GM12891 (cell line): ENCODE results near the gene TMEM33.

Experiments
- PAX5 ChIP-seq: IDR thresholded peaks from 2 replicates; pipeline ENCODE4 v1.6.1; 2011; ENCODE audit warnings: low read length, moderate library complexity, mild to moderate bottlenecking; ENCODE audit not compliant: insufficient read depth, severe bottlenecking
- POLR2A ChIP-seq: IDR thresholded peaks from 2 replicates; pipeline ENCODE4 v1.6.1; 2011; ENCODE audit warnings: low read depth, low read length, control low read depth
- POLR2AphosphoS5 ChIP-seq: IDR thresholded peaks from 2 replicates; pipeline ENCODE4 v1.6.1; 2011; ENCODE audit warnings: low read depth, low read length, control low read depth
- POU2F2 ChIP-seq: IDR thresholded peaks from 2 replicates; pipeline ENCODE4 v1.6.1; 2011; ENCODE audit warnings: low read depth, mild to moderate bottlenecking, control low read depth, low read length, moderate library complexity
- SPI1 ChIP-seq: IDR thresholded peaks from 2 replicates; pipeline ENCODE4 v1.6.1; 2011; ENCODE audit warnings: low read depth, low read length, control low read depth
- TAF1 ChIP-seq: IDR thresholded peaks from 2 replicates; pipeline ENCODE4 v1.6.1; 2011; ENCODE audit warnings: low read depth, low read length, control low read depth

DNA sequence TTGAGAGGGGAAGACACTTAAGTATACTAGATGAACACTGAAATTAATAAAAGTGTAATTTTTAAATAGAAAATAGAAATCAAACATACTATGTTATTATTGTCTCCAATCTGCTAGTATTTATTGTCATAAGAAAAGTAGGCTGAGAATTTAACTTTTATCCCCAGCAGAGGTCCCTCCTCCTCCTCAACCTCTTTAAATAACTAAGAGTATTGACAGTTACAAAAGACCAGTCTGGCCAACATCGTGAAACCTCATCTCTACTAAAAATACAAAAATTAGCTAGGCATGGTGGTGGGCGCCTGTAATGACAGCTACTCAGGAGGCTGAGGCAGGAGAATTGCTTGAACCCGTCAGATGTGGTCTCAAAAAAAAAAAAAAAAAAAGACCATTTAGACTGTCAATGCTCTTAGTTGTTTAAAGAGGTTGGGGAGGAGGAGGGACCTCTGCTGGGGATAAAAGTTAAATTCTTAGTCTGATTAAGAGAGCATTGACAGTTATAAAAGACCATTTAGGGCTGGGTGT, 59.3 kb downstream of the TMEM33 start:
- TF ChIP-seq POLR2AphosphoS5 = no peak
- TF ChIP-seq POLR2A = no peak
- TF ChIP-seq POU2F2 = no peak
- TF ChIP-seq TAF1 = no peak
- no peak for TF ChIP-seq SPI1
- no peak for TF ChIP-seq PAX5
